K562 (cell line): ENCODE results near the gene CACNA1E. TPM values are rescaled to one million over a fixed set of nuclear protein-coding genes. Genes with fewer than 3 reads are reported as not detected.

Experiments used
- ATAC-seq: fragments of 200-7000 bp; cut with Tn5 transposase; 3 replicates; pipeline ENCODE4 v1.9.1; 2020; ENCODE audit warnings: moderate library complexity
- BruUV-seq: library from RNA; stranded (reverse); fragments of 400-500 nt; replicated peaks from 2 replicates; lab custom pipeline; 2021; lab: Mats Ljungman, UMichigan
- CTCF ChIA-PET: fragments of 300-600 bp; formaldehyde crosslinking; extraction: SDS; loops from one replicate; lab custom pipeline; 2021; ENCODE audit warnings: low intra/inter-chr PET ratio; lab: Yijun Ruan, JAX
- POLR2A ChIA-PET: fragments of 300-600, 350-650 bp; sonication (Branson Sonifier 250); formaldehyde crosslinking; extraction: SDS; loops from one replicate; lab custom pipeline; 2021; ENCODE audit warnings: antibody characterized with exemption, inconsistent platforms; lab: Yijun Ruan, JAX
- DNase-seq, 4 experiments: peaks; one replicate each; pipeline versions ENCODE4 v3.0.0 to v3.0.0-alpha.2; 2011 to 2018; ENCODE audit warnings: low spot score in 3 of 4, mixed read lengths in 3 of 4; ENCODE audit errors: extremely low read depth in 1 of 4
- FAIRE-seq: peaks from 2 replicates; lab custom pipeline; 2011; peaks lifted over from hg19 to GRCh38; lab: Jason Lieb, UNC
- H2AFZ ChIP-seq: 2 replicates; pipeline ENCODE4 v1.6.0; 2011; ENCODE audit warnings: low read depth, low read length, control low read depth, inconsistent platforms
- H3K27ac ChIP-seq: fragments of 200-600 bp; 3 replicates; pipeline ENCODE4 v1.8.0; 2011; ENCODE audit warnings: low read depth, mild to moderate bottlenecking, control low read depth, inconsistent platforms, low read length, moderate library complexity, mixed read lengths; ENCODE audit errors: extremely low read depth
- H3K27me3 ChIP-seq, 2 experiments: fragments of 300-600 bp in 1 of 2; 2 replicates in 1 of 2; 3 replicates in 1 of 2; pipeline versions ENCODE4 v1.6.0 to v1.8.0; 2011; ENCODE audit warnings: inconsistent platforms in 2 of 2, low read length in 2 of 2, mild to moderate bottlenecking in 1 of 2, mixed read lengths in 1 of 2, moderate library complexity in 1 of 2; ENCODE audit not compliant: control insufficient read depth in 2 of 2, insufficient read depth in 2 of 2
- H3K36me3 ChIP-seq: fragments of 300-600 bp; 3 replicates; pipeline ENCODE4 v1.8.0; 2011; ENCODE audit warnings: mild to moderate bottlenecking, low read length, inconsistent platforms; ENCODE audit not compliant: control insufficient read depth, insufficient read depth
- H3K4me1 ChIP-seq, 2 experiments: fragments of 200-600 bp in 1 of 2; replicated peaks in 1 of 2; 2 replicates in 1 of 2; 3 replicates in 1 of 2; pipeline versions ENCODE4 v1.5.1 to v1.8.0; 2011; ENCODE audit warnings: inconsistent platforms in 2 of 2, low read length in 2 of 2, mild to moderate bottlenecking in 1 of 2, mixed read lengths in 1 of 2, moderate library complexity in 1 of 2; ENCODE audit not compliant: control insufficient read depth in 2 of 2, insufficient read depth in 2 of 2
- H3K4me2 ChIP-seq: 2 replicates; pipeline ENCODE4 v1.6.1; 2011; ENCODE audit warnings: low read length, control low read depth, inconsistent platforms, mixed read lengths; ENCODE audit not compliant: insufficient read depth
- H3K4me3 ChIP-seq: fragments of 200-600 bp; sonication (generic), shearing (Covaris generic); 2 replicates; pipeline ENCODE4 v1.5.1; 2016; ENCODE audit warnings: control low read depth, inconsistent platforms
- H3K79me2 ChIP-seq: fragments of 200-600 bp; 3 replicates; pipeline ENCODE4 v1.8.0; 2011; ENCODE audit warnings: low read length, inconsistent platforms; ENCODE audit not compliant: control insufficient read depth, insufficient read depth
- H3K9ac ChIP-seq, 2 experiments: 2 replicates each; pipeline versions ENCODE4 v1.6.0 to v1.6.1; 2011; ENCODE audit warnings: low read depth in 2 of 2, low read length in 2 of 2, control low read depth in 1 of 2, inconsistent platforms in 1 of 2, mild to moderate bottlenecking in 1 of 2, mixed read lengths in 1 of 2; ENCODE audit not compliant: insufficient read depth in 1 of 2
- H3K9me1 ChIP-seq: one replicate; pipeline ENCODE4 v1.6.0; 2011; ENCODE audit warnings: inconsistent platforms, mild to moderate bottlenecking, low read length, moderate library complexity; ENCODE audit not compliant: control insufficient read depth, insufficient read depth
- H3K9me3 ChIP-seq: replicated peaks from 2 replicates; pipeline ENCODE4 v1.5.1; 2011; ENCODE audit warnings: low read depth, low read length, inconsistent platforms; ENCODE audit not compliant: control insufficient read depth, insufficient read depth
- H4K20me1 ChIP-seq: replicated peaks from 2 replicates; pipeline ENCODE4 v1.6.1; 2011; ENCODE audit warnings: low read length, inconsistent platforms, mixed read lengths; ENCODE audit not compliant: control insufficient read depth, insufficient read depth
- BACH1 ChIP-seq: fragments of 200-800 bp; sonication (Bioruptor generic); IDR thresholded peaks from 2 replicates; pipeline ENCODE4 v1.6.1; 2016; ENCODE audit warnings: missing genetic modification characterization, missing compliant biosample characterization
- CXXC5 ChIP-seq: fragments of 250-450 bp; sonication (Bioruptor Pico); IDR thresholded peaks from 2 replicates; pipeline ENCODE4 v1.8.0; 2022; ENCODE audit warnings: inconsistent platforms, mild to moderate bottlenecking, moderate library complexity
- DDX20 ChIP-seq: fragments of 450-650 bp; IDR thresholded peaks from 2 replicates; pipeline ENCODE4 v1.6.1; 2016; ENCODE audit warnings: missing genetic modification characterization, low read depth, mild to moderate bottlenecking, missing compliant biosample characterization, moderate library complexity
- FOXA3 ChIP-seq, 2 experiments: fragments of 450-650 bp in 1 of 2; sonication (generic) in 1 of 2; formaldehyde crosslinking; IDR thresholded peaks in 1 of 2; conservative IDR thresholded peaks in 1 of 2; 2 replicates each; pipeline versions ENCODE4 v1.4.0 to v1.8.0; 2020 to 2022; ENCODE audit warnings: mild to moderate bottlenecking in 2 of 2, missing genetic modification reagents in 1 of 2
- RBFOX2 ChIP-seq: fragments of 200-400 bp; formaldehyde crosslinking; IDR thresholded peaks from 2 replicates; pipeline ENCODE4 v1.6.1; 2017; ENCODE audit warnings: low read depth, mild to moderate bottlenecking, low read length, moderate library complexity
- ZC3H4 ChIP-seq: sonication (generic); formaldehyde crosslinking; IDR thresholded peaks from 2 replicates; pipeline ENCODE4 v1.9.0; 2021; ENCODE audit warnings: missing genetic modification reagents, borderline replicate concordance
- ZNF561 ChIP-seq: fragments of 450-650 bp; formaldehyde crosslinking; conservative IDR thresholded peaks from 2 replicates; pipeline ENCODE4 v1.4.0; 2020; ENCODE audit warnings: mild to moderate bottlenecking, moderate library complexity
- WGBS: fragments of 100-300 bp; shearing (Covaris generic); methylation state at CpG from one replicate; pipeline ENCODE4 v1.1.6; 2016; ENCODE audit warnings: low coverage, mixed read lengths; ENCODE audit not compliant: insufficient coverage; ENCODE audit errors: missing lambda C conversion rate; 5-methylcytosine and 5-hydroxymethylcytosine counted together
- in situ Hi-C: fragments of 300-500 bp; cut with MboI; formaldehyde crosslinking; loops from 4 replicates; pipeline ENCODE4 v1.15.0; 2018; ENCODE audit warnings: inconsistent platforms, mixed read lengths
- intact Hi-C: fragments of 100-400 bp; cut with micrococcal nuclease; formaldehyde crosslinking; loops from 2 replicates; pipeline ENCODE4 v1.14.2; 2022
- polyA plus RNA-seq, 8 experiments: library from polyadenylated mRNA; depleted of rRNA in 4 of 8; stranded (reverse) in 5 of 8; unstranded in 3 of 8; fragments of >200 nt; fragmentation: Nextera tagmentation in 2 of 8; fragmentation: Illumina TruSeq in 1 of 8; extraction: Ambion mirVana in 2 of 8; extraction: Trizol in 1 of 8; gene quantifications; 2 replicates each; pipeline versions ENCODE4 v1.2.1 to v1.2.3, GENCODE V29; 2011 to 2014; ENCODE audit warnings: inconsistent platforms in 1 of 8, missing spikeins in 1 of 8
- total RNA-seq, 7 experiments: library from RNA; depleted of rRNA in 6 of 7; stranded (reverse); fragments of >200 nt in 6 of 7; fragmentation: Illumina TruSeq in 2 of 7; extraction: Trizol in 2 of 7; gene quantifications; 2 replicates each; pipeline versions ENCODE4 v1.2.1 to v1.2.3, GENCODE V29; 2011 to 2021; ENCODE audit warnings: low replicate concordance in 1 of 7
- TF ChIP-seq, protein P1 (sequence below): fragments of 450-650 bp; conservative IDR thresholded peaks from 2 replicates; pipeline ENCODE4 v1.6.1; 2016; ENCODE audit warnings: missing genetic modification characterization, low read depth, mild to moderate bottlenecking, control low read depth, missing compliant biosample characterization

CACNA1E gene
- total and polyA plus RNA-seq, 9 of the 15 experiments (the other 6 are each of a cell fraction or from before 2014, with no cell fraction given), result under 0.01 to 0.04 TPM; not detected in 7

DNA sequence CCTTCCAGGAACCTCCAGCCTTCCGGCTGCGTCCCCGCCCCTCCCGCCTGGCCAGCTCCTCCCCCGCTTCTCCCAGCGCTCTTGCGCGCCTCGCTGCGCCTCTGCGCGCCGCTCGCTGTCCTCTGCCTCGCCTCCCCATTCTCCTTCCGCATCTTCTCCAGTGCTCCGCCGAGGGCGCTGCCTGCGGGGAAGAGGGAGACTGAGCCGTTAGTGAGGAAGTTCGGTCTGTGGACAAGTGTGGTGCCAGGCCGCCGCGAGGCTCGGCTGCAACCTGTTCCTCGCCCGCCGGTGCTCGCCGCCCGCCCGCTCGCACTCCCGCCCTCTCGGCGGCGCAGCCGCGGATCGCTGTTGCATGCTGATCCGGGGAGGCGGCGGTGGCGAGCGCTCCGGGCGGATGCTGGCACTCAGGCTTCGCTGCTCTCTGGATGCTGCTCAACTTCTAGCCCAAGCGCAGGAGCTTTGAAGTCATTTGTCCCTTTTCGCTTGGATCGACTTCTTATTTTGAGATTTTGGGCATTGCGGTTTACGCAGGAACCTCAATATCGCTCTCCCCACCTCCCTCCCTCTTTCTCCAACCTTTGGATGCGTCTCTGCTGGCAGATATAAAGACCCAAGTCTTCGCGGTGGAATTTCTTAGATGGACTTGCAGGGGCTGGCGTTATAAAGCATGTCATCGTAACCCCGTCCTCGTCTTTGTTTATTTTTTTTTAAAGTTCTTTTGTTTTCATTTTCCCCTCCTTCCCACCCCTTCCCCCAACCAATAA lies 614 bp upstream of the CACNA1E start:
- peak; percentile 79 for ATAC-seq
- Histone ChIP-seq H3K36me3 (no peaks in the 10 kb centered on the region), H2AFZ (peak overlapping the region; percentile 47; the same call in 1 of the 2 replicates), H3K4me1 (peaks cover 0 to 15% of the 10 kb centered on the region in 2 experiments; a peak in 2 of 5 replicates), H3K9me3 (no peaks in the 10 kb centered on the region), H3K4me3 (no peak overlapping the region), H3K9ac (no peak overlapping the region), H4K20me1 (0 out of 2 replicates have a peak, but pooled peaks cover 3% of the 10 kb centered on the region), H3K27ac (no peak overlapping the region), H3K4me2 (peak overlapping the region; percentile 41; the same call in 1 of the 2 replicates), H3K79me2 (no peaks in the 10 kb centered on the region), H3K9me1 (no peaks in the 10 kb centered on the region), H3K27me3 (peaks cover 35 to 52% of the 10 kb centered on the region in 2 experiments)
- peak; percentile 27 to 39 (median 35) for DNase-seq
- BruUV-seq, result no TSS peak
- WGBS, result 5% methylated on average over 60 of the region's 62 CpGs
- no peak for FAIRE-seq
- ChIA-PET POLR2A (interaction anchor here (0.6 to 1.2 kb wide), 4 partner anchors 9 to 87 kb away, joined by 3 read pairs; no protein-coding TSS in a partner anchor), CTCF (interaction anchor here (0.6 to 0.8 kb wide), 2 partner anchors 443 to 533 kb away, joined by 3 read pairs; no protein-coding TSS in a partner anchor)
- in situ Hi-C loops (no loop called here), intact Hi-C loops (no loop called here)
- TF ChIP-seq FOXA3 (CRISPR knock-in tag; conservative IDR thresholded peaks at IDR 0.05 in 1 of 2, IDR thresholded peaks at IDR 0.05 in 1 of 2), result no peak
- TF ChIP-seq ZC3H4 (CRISPR knock-in tag), result no peak
- TF ChIP-seq, protein P1, sequence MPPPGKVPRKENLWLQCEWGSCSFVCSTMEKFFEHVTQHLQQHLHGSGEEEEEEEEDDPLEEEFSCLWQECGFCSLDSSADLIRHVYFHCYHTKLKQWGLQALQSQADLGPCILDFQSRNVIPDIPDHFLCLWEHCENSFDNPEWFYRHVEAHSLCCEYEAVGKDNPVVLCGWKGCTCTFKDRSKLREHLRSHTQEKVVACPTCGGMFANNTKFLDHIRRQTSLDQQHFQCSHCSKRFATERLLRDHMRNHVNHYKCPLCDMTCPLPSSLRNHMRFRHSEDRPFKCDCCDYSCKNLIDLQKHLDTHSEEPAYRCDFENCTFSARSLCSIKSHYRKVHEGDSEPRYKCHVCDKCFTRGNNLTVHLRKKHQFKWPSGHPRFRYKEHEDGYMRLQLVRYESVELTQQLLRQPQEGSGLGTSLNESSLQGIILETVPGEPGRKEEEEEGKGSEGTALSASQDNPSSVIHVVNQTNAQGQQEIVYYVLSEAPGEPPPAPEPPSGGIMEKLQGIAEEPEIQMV (tag), result no peak
- peak; percentile 44; the same call in 1 of the 2 replicates for TF ChIP-seq CXXC5 (CRISPR knock-in tag)
- TF ChIP-seq ZNF561 (CRISPR knock-in tag), result no peak
- TF ChIP-seq RBFOX2, result peak; percentile 17; the same call in 1 of the 2 replicates
- no peak for TF ChIP-seq BACH1
- no peak for TF ChIP-seq DDX20 (tag)
